ENCODE measurements around the gene SNRPA1. TPM values are rescaled to one million over a fixed set of nuclear protein-coding genes. Genes with fewer than 3 reads are reported as not detected.
"Not testable (repeated sequence)": the region's sequence is repeated elsewhere in the genome, so short reads cannot be mapped to it uniquely, and the experiment has no call there.

SNRPA1 gene
- 74.6 and 106 TPM in 2 replicates for total RNA-seq (2014; rRNA removed; shearing (Covaris generic))

DNA sequence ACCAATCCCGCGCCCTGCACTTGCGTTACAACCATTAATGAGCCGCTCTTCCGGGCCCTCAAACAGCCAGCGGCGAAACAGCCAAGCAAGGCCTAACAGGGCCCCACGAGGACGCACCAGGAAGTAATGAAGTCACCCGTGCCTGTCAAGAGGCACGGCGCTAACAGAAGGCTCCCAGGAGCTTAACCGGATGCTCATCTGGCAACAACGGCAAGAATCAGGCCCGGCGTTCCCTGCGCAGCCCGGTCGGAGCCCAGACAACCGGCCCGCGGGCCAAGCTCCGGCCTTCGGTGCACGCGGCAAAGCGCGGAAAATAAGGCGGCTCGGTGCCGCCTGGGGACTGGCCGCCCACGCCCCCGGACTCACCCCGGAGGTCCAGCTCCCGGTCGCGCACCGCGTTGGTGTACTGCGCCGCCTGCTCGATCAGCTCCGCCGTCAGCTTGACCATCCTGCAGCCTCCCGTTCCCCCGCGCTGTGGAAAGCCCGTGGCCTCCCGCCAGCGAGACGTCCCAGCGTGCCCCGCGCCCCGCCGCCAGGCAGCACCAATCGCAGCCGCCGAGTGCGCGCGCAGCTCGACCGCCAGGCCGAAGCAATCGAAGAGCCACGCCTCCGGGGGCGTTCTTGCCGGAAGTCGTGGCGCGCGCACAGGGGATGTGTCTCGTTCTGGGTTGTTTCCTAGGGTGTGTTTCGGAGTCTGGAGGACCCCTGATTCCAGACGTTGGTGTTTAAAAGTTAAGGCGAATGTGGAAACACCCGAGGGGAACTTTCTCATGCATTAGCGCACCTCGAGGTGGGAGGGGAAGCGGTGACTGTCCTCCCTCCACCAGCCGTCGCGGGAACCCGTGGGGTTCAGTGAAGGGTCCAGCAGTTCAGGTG lies at the start of gene SNRPA1:
TSS of gene SNRPA1 (minus strand) at position 518 of the 876 bp plus-strand sequence. CDS start at position 448, 70 bp downstream.
- DNase-seq (ENCODE audit: low spot score), result peak; percentile 87

GRCh38 chr15:101342056-101342455 lies 47.0 kb upstream of the SNRPA1 start:
- in situ Hi-C loops (cut with HindIII; ENCODE audit: low sequenced_read_pairs), result no loop called here
- no peak for DNase-seq (ENCODE audit: low spot score)

More for the DNA sequence above, at the start of gene SNRPA1:
- in situ Hi-C loops (cut with HindIII; ENCODE audit: low sequenced_read_pairs), result no loop called here

GRCh38 chr15:101338502-101339057 lies 43.5 kb upstream of the SNRPA1 start:
- DNase-seq (ENCODE audit: low spot score), result no peak
- in situ Hi-C loops (cut with HindIII; ENCODE audit: low sequenced_read_pairs), result no loop called here

- in situ Hi-C loops (cut with HindIII; ENCODE audit: low sequenced_read_pairs), result no loop called here
- no peak for DNase-seq (ENCODE audit: low spot score)
Observed at GRCh38 chr15:101337976-101338375, 42.9 kb upstream of the SNRPA1 start.

GRCh38 chr15:101333907-101334789 lies 39.1 kb upstream of the SNRPA1 start:
- DNase-seq (ENCODE audit: low spot score); in situ Hi-C loops (cut with HindIII; ENCODE audit: low sequenced_read_pairs): not testable (repeated sequence)

DNA sequence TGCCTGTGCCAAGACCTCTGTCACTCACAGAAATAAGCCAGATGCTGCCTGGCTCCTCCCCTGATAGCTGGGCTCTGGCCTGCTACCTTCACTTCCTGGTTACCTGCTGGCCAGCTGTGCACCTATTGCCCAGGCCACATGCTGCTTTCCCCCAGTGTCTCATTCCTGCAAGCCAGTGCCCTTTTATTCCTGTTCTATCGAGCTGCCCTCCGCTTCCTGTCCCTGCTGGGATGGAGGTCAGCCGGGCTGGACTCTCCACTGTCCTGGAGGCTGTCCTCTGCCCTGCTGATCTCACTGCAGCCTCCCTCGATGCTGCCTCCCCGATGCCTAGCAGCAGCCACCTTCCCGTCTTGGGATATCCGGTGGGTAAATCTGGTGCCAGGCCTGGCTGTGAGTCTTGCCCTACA lies 37.0 kb upstream of the SNRPA1 start:
- in situ Hi-C loops (cut with HindIII; ENCODE audit: low sequenced_read_pairs), result no loop called here
- DNase-seq (ENCODE audit: low spot score), result no peak

DNA sequence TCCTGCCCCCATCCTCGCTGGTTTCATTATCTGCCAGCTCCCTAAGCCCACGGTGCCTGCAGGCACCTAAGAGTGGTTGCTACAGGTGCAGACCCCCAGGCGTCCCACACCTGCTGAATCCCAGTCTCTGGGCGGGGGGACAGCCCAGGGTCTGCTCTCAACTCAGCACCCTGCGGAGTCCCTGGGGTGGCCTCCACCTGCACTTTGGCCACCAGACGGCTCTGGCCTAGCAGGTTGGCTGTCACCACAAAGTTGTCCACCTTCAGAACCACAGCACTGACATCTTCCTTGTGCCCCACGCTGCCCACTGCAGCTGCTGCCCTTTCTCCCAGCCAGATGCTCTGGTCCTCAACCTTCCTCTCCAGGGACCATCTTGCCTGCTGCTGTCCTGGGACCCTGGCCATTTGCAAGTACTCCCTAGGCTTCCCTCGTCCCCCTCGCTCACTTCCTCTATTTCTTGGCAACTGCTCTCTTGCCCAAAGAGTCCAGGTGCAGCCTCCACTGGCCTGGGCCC lies 34.9 kb upstream of the SNRPA1 start:
- DNase-seq (ENCODE audit: low spot score), result no peak
- in situ Hi-C loops (cut with HindIII; ENCODE audit: low sequenced_read_pairs), result no loop called here

DNA sequence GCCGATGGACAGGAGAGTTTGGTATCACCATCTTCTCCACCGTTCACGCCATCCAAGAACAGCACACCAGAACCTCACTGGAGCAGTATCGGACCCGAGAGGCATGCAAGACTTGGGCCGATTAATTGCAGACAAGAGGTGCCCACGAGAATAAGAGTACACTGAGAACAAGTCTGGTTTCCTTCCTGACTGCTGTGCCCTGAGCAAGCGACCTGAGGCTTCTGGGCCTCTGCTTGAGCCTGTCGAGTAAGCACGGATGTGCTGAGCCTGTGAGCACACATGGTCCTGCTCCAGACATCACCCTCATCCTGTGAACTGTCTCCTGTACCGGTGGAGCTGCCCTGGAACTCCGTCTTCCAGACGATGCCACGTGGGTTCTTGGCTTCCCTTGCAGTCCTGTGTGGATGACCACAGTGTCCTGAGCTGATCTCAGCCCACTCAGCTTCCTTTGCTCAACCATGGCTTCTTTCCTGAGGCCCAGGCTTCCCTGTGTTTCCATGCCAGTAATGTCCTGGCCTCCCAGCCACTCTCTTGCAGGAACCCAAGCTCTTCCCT lies 34.3 kb upstream of the SNRPA1 start:
- in situ Hi-C loops (cut with HindIII; ENCODE audit: low sequenced_read_pairs), result no loop called here
- no peak for DNase-seq (ENCODE audit: low spot score)

DNA sequence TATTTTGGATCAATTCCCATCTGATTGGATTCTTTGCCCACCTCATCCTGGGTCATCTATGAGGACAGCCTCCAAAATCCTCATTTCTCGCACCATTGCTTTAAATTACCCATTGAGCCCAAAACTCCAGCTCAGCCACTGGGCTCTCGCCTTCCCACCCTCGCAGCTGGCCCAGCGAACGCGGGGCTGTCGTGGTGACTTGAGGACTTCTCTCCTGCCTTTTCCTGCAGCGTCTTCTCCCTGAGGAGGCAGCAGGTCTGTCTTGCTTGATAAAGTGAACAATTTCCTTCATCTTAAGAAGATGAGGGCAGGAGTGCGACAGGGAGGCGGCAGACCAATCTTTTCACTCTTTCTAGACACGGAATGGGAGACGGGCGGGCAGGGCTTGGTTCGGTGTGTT lies 33.0 kb upstream of the SNRPA1 start:
- DNase-seq (ENCODE audit: low spot score), result no peak
- in situ Hi-C loops (cut with HindIII; ENCODE audit: low sequenced_read_pairs), result no loop called here

GRCh38 chr15:101327147-101327740 lies 32.2 kb upstream of the SNRPA1 start:
- DNase-seq (ENCODE audit: low spot score), result no peak
- in situ Hi-C loops (cut with HindIII; ENCODE audit: low sequenced_read_pairs), result no loop called here

- in situ Hi-C loops (cut with HindIII; ENCODE audit: low sequenced_read_pairs), result no loop called here
- no peak for DNase-seq (ENCODE audit: low spot score)
Observed at GRCh38 chr15:101326462-101327146, 31.6 kb upstream of the SNRPA1 start.

GRCh38 chr15:101326026-101326315 lies 30.9 kb upstream of the SNRPA1 start:
- in situ Hi-C loops (cut with HindIII; ENCODE audit: low sequenced_read_pairs), result no loop called here
- DNase-seq (ENCODE audit: low spot score), result no peak

GRCh38 chr15:101325263-101326025 lies 30.4 kb upstream of the SNRPA1 start:
- no peak for DNase-seq (ENCODE audit: low spot score)
- in situ Hi-C loops (cut with HindIII; ENCODE audit: low sequenced_read_pairs), result no loop called here

DNA sequence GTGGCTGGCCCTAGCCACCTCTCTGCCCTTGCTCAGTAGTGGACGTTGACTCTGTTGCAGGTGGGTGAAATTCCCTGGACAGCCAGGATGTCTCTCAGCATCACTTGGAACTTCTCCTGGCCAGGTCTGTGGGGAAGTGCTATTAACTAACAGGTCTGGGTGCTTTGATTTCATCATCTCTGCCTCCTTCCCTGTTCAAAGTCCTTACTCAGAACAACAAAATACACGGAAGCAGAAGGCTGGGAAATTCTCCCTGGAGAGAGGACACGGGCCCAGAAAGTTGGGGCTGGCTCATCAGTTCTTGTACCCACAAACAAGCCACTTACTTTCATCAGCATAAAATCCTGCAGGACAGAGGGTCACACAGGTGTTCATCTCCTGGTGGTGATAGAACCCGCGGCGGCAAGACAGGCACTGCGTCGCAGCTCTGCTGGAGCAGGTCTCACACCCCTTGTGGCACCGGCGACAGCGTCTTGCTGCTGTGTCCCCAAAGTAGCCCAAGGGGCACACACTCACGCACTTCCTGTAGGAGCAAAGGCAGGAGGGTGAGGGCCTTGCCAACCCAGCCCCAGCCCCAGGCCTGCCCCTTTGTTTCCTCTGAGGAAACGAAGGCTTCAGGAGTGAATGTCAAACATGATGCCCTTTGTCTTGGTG lies 29.6 kb upstream of the SNRPA1 start:
- in situ Hi-C loops (cut with HindIII; ENCODE audit: low sequenced_read_pairs), result no loop called here
- no peak for DNase-seq (ENCODE audit: low spot score)

DNA sequence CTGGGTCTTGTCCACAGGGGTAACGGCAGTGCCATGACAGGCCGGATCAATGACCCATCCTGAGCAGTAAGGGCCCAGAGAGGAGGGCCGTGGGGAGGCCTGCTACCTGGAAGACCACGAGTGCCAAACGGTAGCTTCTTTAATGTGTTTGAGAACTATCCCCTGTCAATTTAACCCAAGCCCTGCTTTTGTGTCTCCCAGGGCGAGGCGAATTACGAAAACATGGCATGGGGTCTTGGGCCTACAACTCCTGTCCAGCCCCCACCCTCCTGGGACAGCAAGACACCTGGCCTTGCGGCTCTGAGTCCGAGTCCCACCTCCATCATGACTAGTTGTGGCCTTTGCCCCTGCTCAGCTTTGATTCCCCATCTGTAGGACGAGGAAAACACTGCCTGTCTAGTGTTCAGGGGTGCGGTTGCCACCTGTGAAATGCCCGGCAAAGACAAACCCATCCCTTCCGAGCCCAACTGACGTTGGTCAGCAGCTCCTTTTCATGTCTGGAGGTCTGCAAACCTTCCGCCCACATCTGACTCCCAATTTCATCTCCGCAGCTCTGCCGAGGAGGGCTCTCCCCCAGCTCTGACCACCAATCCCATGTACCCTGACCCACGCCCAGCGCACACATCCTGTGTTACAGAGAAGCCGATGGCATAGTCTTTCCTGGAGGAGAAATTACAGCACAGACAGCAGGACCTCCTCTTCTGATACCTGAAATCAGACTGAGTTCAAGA lies 28.9 kb upstream of the SNRPA1 start:
- in situ Hi-C loops (cut with HindIII; ENCODE audit: low sequenced_read_pairs), result no loop called here
- no peak for DNase-seq (ENCODE audit: low spot score)

DNA sequence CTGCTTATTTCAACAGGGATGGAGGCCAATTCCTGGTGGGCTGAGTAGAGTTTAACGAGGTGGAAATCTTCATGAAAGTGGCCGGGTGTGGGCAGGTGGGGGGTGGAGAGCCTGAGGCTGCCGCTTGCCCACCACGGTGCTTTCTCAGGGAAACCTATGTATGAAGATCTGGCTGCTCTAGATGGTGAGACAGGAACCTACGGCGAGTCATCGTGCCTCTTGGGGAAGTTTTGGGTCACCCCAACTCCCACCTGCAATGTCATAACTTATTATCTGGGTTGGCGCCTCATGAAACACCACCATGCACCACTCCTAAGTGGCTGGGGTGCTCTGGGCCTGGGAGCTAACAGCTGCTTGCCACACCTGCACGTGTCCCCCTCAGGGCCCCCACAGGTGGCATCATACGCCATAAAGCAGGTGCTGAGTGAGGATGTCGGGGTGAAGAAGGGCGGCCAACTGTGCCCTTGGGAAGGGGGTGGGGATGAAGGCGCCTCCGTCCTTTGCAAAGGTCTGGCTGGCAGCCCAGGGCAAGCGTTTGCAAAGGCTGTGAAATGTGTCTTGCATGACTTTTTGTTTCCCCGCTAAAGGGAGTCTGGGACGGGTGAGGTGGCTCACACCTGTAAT lies 27.9 kb upstream of the SNRPA1 start:
- DNase-seq (ENCODE audit: low spot score), result no peak
- in situ Hi-C loops (cut with HindIII; ENCODE audit: low sequenced_read_pairs), result no loop called here
